Loucy (cell line): ENCODE results near the gene MICAL2.

Experiments used
- EZH2phosphoT487 ChIP-seq: fragments of 200-600 bp; IDR thresholded peaks from 2 replicates; pipeline ENCODE4 v1.6.1; 2018; ENCODE audit warnings: antibody characterized with exemption, mild to moderate bottlenecking, moderate library complexity, borderline replicate concordance
- TF ChIP-seq, protein P1 (sequence below): fragments of 200-600 bp; sonication (generic); conservative IDR thresholded peaks from 2 replicates; pipeline ENCODE4 v1.5.1; 2014; ENCODE audit warnings: mild to moderate bottlenecking, antibody characterized with exemption, low read length

DNA sequence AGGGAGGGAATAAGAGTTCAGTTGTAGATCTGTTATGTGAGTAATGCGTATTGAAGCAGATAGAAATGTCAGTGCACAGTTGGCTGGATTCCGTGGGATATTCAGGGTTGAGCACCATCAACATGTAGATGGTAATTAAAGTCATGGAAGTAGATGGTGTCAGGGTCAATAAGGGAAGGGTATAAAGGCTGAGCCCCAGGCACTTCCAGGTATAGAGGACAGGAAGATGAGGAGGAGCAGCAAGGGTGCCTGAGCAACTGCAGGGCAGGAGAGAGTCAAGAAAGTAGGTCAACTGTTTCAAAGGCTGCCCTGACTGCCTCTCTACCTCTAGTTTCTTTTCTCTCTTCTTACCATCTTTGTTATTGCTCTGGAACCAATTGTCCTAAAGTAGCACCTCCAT lies 85.9 kb downstream of the MICAL2 start:
- TF ChIP-seq, protein P1, sequence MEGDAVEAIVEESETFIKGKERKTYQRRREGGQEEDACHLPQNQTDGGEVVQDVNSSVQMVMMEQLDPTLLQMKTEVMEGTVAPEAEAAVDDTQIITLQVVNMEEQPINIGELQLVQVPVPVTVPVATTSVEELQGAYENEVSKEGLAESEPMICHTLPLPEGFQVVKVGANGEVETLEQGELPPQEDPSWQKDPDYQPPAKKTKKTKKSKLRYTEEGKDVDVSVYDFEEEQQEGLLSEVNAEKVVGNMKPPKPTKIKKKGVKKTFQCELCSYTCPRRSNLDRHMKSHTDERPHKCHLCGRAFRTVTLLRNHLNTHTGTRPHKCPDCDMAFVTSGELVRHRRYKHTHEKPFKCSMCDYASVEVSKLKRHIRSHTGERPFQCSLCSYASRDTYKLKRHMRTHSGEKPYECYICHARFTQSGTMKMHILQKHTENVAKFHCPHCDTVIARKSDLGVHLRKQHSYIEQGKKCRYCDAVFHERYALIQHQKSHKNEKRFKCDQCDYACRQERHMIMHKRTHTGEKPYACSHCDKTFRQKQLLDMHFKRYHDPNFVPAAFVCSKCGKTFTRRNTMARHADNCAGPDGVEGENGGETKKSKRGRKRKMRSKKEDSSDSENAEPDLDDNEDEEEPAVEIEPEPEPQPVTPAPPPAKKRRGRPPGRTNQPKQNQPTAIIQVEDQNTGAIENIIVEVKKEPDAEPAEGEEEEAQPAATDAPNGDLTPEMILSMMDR = no peak
- TF ChIP-seq EZH2phosphoT487 = no peak
